Measurements from ENCODE around the gene MZT2B. TPM values are rescaled to one million over a fixed set of nuclear protein-coding genes. Genes with fewer than 3 reads are reported as not detected.
"Not testable (repeated sequence)": the region's sequence is repeated elsewhere in the genome, so short reads cannot be mapped to it uniquely, and the experiment has no call there.

The MZT2B gene
- total RNA-seq (100 to 1,000 TPM; 122 to 372 (median 323) TPM), polyA plus RNA-seq (100 to 1,000 TPM in 2 of 3 donors, 1 to 10 TPM in 1; 7.1 to 688 (median 461) TPM)
- long read RNA-seq, donor 1, transcript MZT2B-204 (2 exons, 401 nt), result minor isoform, 16 of 285 reads
- long read RNA-seq, donor 1, transcript MZT2B-207 (2 exons, 583 nt), result minor isoform, 6 of 285 reads
- long read RNA-seq, donor 1, transcript MZT2B-206 (2 exons, 480 nt), result minor isoform, 18 of 285 reads
- long read RNA-seq, donor 1, transcript MZT2B-201 (3 exons, 933 nt), result major isoform, 219 of 285 reads
- long read RNA-seq, donor 1, partial matches to known transcripts, result 21 of 285 reads
- long read RNA-seq, donor 1, other reads (novel, unspliced or antisense), result 0 of 285 reads
- long read RNA-seq, donor 2, transcript MZT2B-201 (3 exons, 933 nt), result major isoform, 175 of 216 reads
- long read RNA-seq, donor 2, transcript MZT2B-204 (2 exons, 401 nt), result minor isoform, 8 of 216 reads
- long read RNA-seq, donor 2, transcript MZT2B-206 (2 exons, 480 nt), result minor isoform, 5 of 216 reads
- long read RNA-seq, donor 2, transcript MZT2B-207 (2 exons, 583 nt), result minor isoform, 5 of 216 reads
- long read RNA-seq, donor 2, partial matches to known transcripts, result 20 of 216 reads
- long read RNA-seq, donor 2, other reads (novel, unspliced or antisense), result 0 of 216 reads
- long read RNA-seq, donor 3, transcript MZT2B-207 (2 exons, 583 nt), result minor isoform, 9 of 174 reads
- long read RNA-seq, donor 3, transcript MZT2B-201 (3 exons, 933 nt), result major isoform, 132 of 174 reads
- long read RNA-seq, donor 3, transcript MZT2B-206 (2 exons, 480 nt), result minor isoform, 9 of 174 reads
- long read RNA-seq, donor 3, transcript MZT2B-204 (2 exons, 401 nt), result minor isoform, 7 of 174 reads
- long read RNA-seq, donor 3, partial matches to known transcripts, result 15 of 174 reads
- long read RNA-seq, donor 3, other reads (novel, unspliced or antisense), result 0 of 174 reads
- long read RNA-seq, donor 4, transcript MZT2B-201 (3 exons, 933 nt), result major isoform, 20 of 35 reads
- long read RNA-seq, donor 4, transcript MZT2B-206 (2 exons, 480 nt), result minor isoform, 6 of 35 reads
- long read RNA-seq, donor 4, partial matches to known transcripts, result 0 of 35 reads
- long read RNA-seq, donor 4, other reads (novel, unspliced or antisense), result 3 of 35 reads
- long read RNA-seq, donor 5, transcript MZT2B-201 (3 exons, 933 nt), result major isoform, 243 of 283 reads
- long read RNA-seq, donor 5, transcript MZT2B-203 (3 exons, 455 nt), result minor isoform, 5 of 283 reads
- long read RNA-seq, donor 5, transcript MZT2B-206 (2 exons, 480 nt), result minor isoform, 8 of 283 reads
- long read RNA-seq, donor 5, transcript MZT2B-204 (2 exons, 401 nt), result minor isoform, 6 of 283 reads
- long read RNA-seq, donor 5, partial matches to known transcripts, result 0 of 283 reads
- long read RNA-seq, donor 5, other reads (novel, unspliced or antisense), result 17 of 283 reads
- long read RNA-seq, donor 6, transcript MZT2B-206 (2 exons, 480 nt), result minor isoform, 7 of 39 reads
- long read RNA-seq, donor 6, transcript MZT2B-201 (3 exons, 933 nt), result major isoform, 20 of 39 reads
- long read RNA-seq, donor 6, transcript MZT2B-203 (3 exons, 455 nt), result minor isoform, 8 of 39 reads
- long read RNA-seq, donor 6, partial matches to known transcripts, result 0 of 39 reads
- long read RNA-seq, donor 6, other reads (novel, unspliced or antisense), result 0 of 39 reads
- long read RNA-seq, donor 7, transcript MZT2B-206 (2 exons, 480 nt), result minor isoform, 13 of 172 reads
- long read RNA-seq, donor 7, transcript MZT2B-201 (3 exons, 933 nt), result major isoform, 138 of 172 reads
- long read RNA-seq, donor 7, partial matches to known transcripts, result 14 of 172 reads
- long read RNA-seq, donor 7, other reads (novel, unspliced or antisense), result 0 of 172 reads
- long read RNA-seq, donor 8, transcript MZT2B-204 (2 exons, 401 nt), result minor isoform, 26 of 362 reads
- long read RNA-seq, donor 8, transcript MZT2B-201 (3 exons, 933 nt), result major isoform, 293 of 362 reads
- long read RNA-seq, donor 8, transcript MZT2B-206 (2 exons, 480 nt), result minor isoform, 13 of 362 reads
- long read RNA-seq, donor 8, partial matches to known transcripts, result 10 of 362 reads
- long read RNA-seq, donor 8, other reads (novel, unspliced or antisense), result 11 of 362 reads
- long read RNA-seq, donor 9, transcript MZT2B-206 (2 exons, 480 nt), result minor isoform, 7 of 193 reads
- long read RNA-seq, donor 9, transcript MZT2B-204 (2 exons, 401 nt), result minor isoform, 5 of 193 reads
- long read RNA-seq, donor 9, transcript MZT2B-201 (3 exons, 933 nt), result major isoform, 154 of 193 reads
- long read RNA-seq, donor 9, transcript MZT2B-207 (2 exons, 583 nt), result minor isoform, 17 of 193 reads
- long read RNA-seq, donor 9, partial matches to known transcripts, result 8 of 193 reads
- long read RNA-seq, donor 9, other reads (novel, unspliced or antisense), result 0 of 193 reads
- long read RNA-seq, donor 10, transcript MZT2B-203 (3 exons, 455 nt), result minor isoform, 5 of 132 reads
- long read RNA-seq, donor 10, transcript MZT2B-204 (2 exons, 401 nt), result minor isoform, 7 of 132 reads
- long read RNA-seq, donor 10, transcript MZT2B-201 (3 exons, 933 nt), result major isoform, 104 of 132 reads
- long read RNA-seq, donor 10, partial matches to known transcripts, result 9 of 132 reads
- long read RNA-seq, donor 10, other reads (novel, unspliced or antisense), result 0 of 132 reads

GRCh38 chr2:130181880-130182682, at the start of gene MZT2B:
MZT2B (plus strand) TSS chr2:130182262; CDS start chr2:130182283, 21 bp downstream.
- 0% methylated on average over 16 to 75 of the region's 86 CpGs; no CpG with 5 or more reads in 1 of the 4 donors for WGBS, 4 donors
- intact Hi-C loops (cut with DNase I), result loop anchor here in 1 of 2 donors (10.0 kb wide), 1 partner anchor 153 kb away; no protein-coding TSS in a partner anchor
- Histone ChIP-seq H3K27ac (peak within 1 kb of the TSS; percentile 71 to 93 (median 91)), H3K4me3 (peak within 1 kb of the TSS; percentile 19 to 98 (median 92)), H3K4me1 (replicated peaks in 1 of 2) (peaks cover 14 to 18% of the 10 kb centered on the region in 2 donors)
- peak; percentile 85 to 93 (median 89) for DNase-seq
- H3K9me3 ChIP-seq (replicated peaks in 1 of 3); H3K36me3 ChIP-seq (replicated peaks in 1 of 2); H3K27me3 ChIP-seq: not testable (repeated sequence)
- TF ChIP-seq POLR2A (IDR thresholded peaks at IDR 0.05), result peak; percentile 36 to 53
- TF ChIP-seq, protein P1, sequence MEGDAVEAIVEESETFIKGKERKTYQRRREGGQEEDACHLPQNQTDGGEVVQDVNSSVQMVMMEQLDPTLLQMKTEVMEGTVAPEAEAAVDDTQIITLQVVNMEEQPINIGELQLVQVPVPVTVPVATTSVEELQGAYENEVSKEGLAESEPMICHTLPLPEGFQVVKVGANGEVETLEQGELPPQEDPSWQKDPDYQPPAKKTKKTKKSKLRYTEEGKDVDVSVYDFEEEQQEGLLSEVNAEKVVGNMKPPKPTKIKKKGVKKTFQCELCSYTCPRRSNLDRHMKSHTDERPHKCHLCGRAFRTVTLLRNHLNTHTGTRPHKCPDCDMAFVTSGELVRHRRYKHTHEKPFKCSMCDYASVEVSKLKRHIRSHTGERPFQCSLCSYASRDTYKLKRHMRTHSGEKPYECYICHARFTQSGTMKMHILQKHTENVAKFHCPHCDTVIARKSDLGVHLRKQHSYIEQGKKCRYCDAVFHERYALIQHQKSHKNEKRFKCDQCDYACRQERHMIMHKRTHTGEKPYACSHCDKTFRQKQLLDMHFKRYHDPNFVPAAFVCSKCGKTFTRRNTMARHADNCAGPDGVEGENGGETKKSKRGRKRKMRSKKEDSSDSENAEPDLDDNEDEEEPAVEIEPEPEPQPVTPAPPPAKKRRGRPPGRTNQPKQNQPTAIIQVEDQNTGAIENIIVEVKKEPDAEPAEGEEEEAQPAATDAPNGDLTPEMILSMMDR (IDR thresholded peaks at IDR 0.05), result peak; percentile 26 to 93 (median 72)

DNA sequence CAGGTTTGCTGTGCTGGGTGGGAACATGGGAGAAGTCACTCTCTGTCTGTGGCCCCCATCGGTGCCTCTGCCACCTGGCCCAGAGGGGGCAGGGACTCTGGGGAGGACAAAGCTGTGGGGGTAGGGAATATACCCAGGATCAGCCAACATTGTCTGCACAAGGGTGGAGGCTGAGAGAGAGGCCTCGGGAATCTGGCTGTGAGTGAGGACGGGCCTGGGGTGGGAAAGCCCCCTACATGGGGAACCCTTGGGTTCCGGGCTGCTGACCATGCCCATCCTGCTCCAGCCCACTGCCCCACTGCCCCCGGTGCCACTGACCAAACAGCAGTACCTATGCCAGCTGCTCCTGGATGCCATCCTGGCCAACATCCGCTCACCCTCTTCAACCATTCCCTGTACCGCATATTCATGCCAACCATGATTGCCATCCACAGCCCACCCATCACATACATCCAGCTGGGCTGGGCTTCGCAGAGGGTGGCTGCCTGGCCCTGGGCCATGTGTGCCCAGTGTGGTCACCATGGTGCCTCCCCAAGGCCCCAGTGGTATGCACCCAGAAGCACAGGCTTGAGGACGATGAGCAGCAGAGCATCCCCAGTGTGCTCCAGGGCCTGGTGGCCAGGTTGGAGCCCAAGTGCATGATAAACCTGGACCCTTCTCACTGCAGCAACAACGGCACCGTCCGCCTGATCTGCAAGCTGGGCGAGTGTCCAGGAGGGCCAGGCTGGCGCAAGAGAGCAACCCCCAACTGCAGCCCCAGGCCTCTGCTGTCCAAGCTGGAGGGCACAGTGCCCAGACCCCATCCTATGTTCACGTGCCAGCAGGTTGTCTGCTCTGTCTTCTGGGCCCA, 46.1 kb upstream of the MZT2B start:
- TF ChIP-seq, protein P1 (IDR thresholded peaks at IDR 0.05), result no peak
- no peak for TF ChIP-seq POLR2A (IDR thresholded peaks at IDR 0.05)

GRCh38 chr2:130136546-130136945, 45.5 kb upstream of the MZT2B start:
- H3K36me3 ChIP-seq (replicated peaks in 1 of 2); DNase-seq; intact Hi-C loops (cut with DNase I); H3K27me3 ChIP-seq; H3K4me3 ChIP-seq; H3K9me3 ChIP-seq (replicated peaks in 1 of 3); H3K27ac ChIP-seq; H3K4me1 ChIP-seq (replicated peaks in 1 of 2): not testable (repeated sequence)
- WGBS, 4 donors, result 86 to 96% methylated on average over 8 to 9 of the region's 10 CpGs; no CpG with 5 or more reads in 2 of the 4 donors

More for the DNA sequence above, 46.1 kb upstream of the MZT2B start:
- DNase-seq, result no peak
- intact Hi-C loops (cut with DNase I), result no loop called here
- Histone ChIP-seq H3K27ac (no peak overlapping the region), H3K4me3 (no peak overlapping the region), H3K9me3 (replicated peaks in 1 of 3) (no peaks in the 10 kb centered on the region), H3K36me3 (replicated peaks in 1 of 2) (no peaks in the 10 kb centered on the region), H3K4me1 (replicated peaks in 1 of 2) (no peaks in the 10 kb centered on the region), H3K27me3 (no peaks in the 10 kb centered on the region)
- 90 to 100% (median 95%) methylated on average over 6 to 15 of the region's 15 CpGs for WGBS, 4 donors

GRCh38 chr2:130137118-130137517, 44.9 kb upstream of the MZT2B start:
- H3K4me3 ChIP-seq; H3K4me1 ChIP-seq (replicated peaks in 1 of 2); H3K36me3 ChIP-seq (replicated peaks in 1 of 2); DNase-seq; H3K9me3 ChIP-seq (replicated peaks in 1 of 3); H3K27me3 ChIP-seq; H3K27ac ChIP-seq; intact Hi-C loops (cut with DNase I): not testable (repeated sequence)
- WGBS, 4 donors, result 52 to 79% (median 67%) methylated on average over 3 to 5 of the region's 5 CpGs

- H3K4me1 ChIP-seq (replicated peaks in 1 of 2); H3K9me3 ChIP-seq (replicated peaks in 1 of 3): not testable (repeated sequence)
These were observed 43.7 kb upstream of the MZT2B start for GRCh38 chr2:130138326-130138725.

More at GRCh38 chr2:130138326-130138725, 43.7 kb upstream of the MZT2B start:
- DNase-seq; H3K4me3 ChIP-seq; intact Hi-C loops (cut with DNase I); H3K27ac ChIP-seq; H3K27me3 ChIP-seq; H3K36me3 ChIP-seq (replicated peaks in 1 of 2): not testable (repeated sequence)
- WGBS, 4 donors, result 82 to 96% methylated on average over 8 to 9 of the region's 13 CpGs; no CpG with 5 or more reads in 2 of the 4 donors

All from adrenal gland (tissue), 19 donors.